Trophoblast cell (in vitro differentiated cells and primary cell): ENCODE data around the gene CPB2.

Experiments
- DNase-seq, 2 donors: peaks; one replicate each; pipeline ENCODE4 v3.0.0-alpha.2; 2016
- H2AFZ ChIP-seq: 2 replicates; pipeline ENCODE4 v1.6.1; 2013; ENCODE audit warnings: low read length, moderate library complexity, mild to moderate bottlenecking; ENCODE audit not compliant: insufficient read depth, poor library complexity
- H2AK5ac ChIP-seq: 2 replicates; pipeline ENCODE4 v1.6.1; 2013; ENCODE audit warnings: mild to moderate bottlenecking, low read length
- H2BK120ac ChIP-seq: 2 replicates; pipeline ENCODE4 v1.6.1; 2013; ENCODE audit warnings: low read length, mild to moderate bottlenecking, moderate library complexity; ENCODE audit not compliant: insufficient read depth, poor library complexity
- H2BK12ac ChIP-seq: 2 replicates; pipeline ENCODE4 v1.6.1; 2013; ENCODE audit warnings: mild to moderate bottlenecking, low read length, moderate library complexity
- H2BK5ac ChIP-seq: 2 replicates; pipeline ENCODE4 v1.6.1; 2013; ENCODE audit warnings: low read length, low read depth, moderate library complexity, mild to moderate bottlenecking; ENCODE audit not compliant: poor library complexity
- H3K14ac ChIP-seq: 2 replicates; pipeline ENCODE4 v1.6.1; 2013; ENCODE audit warnings: mild to moderate bottlenecking, low read length
- H3K18ac ChIP-seq: 2 replicates; pipeline ENCODE4 v1.6.1; 2013; ENCODE audit warnings: mild to moderate bottlenecking, low read length
- H3K23ac ChIP-seq: 2 replicates; pipeline ENCODE4 v1.6.1; 2013; ENCODE audit warnings: low read length
- H3K27ac ChIP-seq: 2 replicates; pipeline ENCODE4 v1.5.1; 2013; ENCODE audit warnings: low read depth, mild to moderate bottlenecking, inconsistent platforms, low read length, moderate library complexity
- H3K27me3 ChIP-seq: 2 replicates; pipeline ENCODE4 v1.6.1; 2013; ENCODE audit warnings: inconsistent platforms, mild to moderate bottlenecking, low read length, moderate library complexity; ENCODE audit not compliant: insufficient read depth
- H3K36me3 ChIP-seq, 2 experiments: 1 replicate in 1 of 2; 2 replicates in 1 of 2; pipeline ENCODE4 v1.6.1; 2013; ENCODE audit warnings: low read length in 2 of 2, mild to moderate bottlenecking in 2 of 2, moderate library complexity in 1 of 2; ENCODE audit not compliant: insufficient read depth in 2 of 2, control insufficient read depth in 1 of 2
- H3K4ac ChIP-seq: 2 replicates; pipeline ENCODE4 v1.6.1; 2013; ENCODE audit warnings: low read depth, mild to moderate bottlenecking, low read length, moderate library complexity
- H3K4me1 ChIP-seq, 2 experiments: 1 replicate in 1 of 2; 2 replicates in 1 of 2; pipeline ENCODE4 v1.6.1; 2013; ENCODE audit warnings: low read length in 2 of 2, mild to moderate bottlenecking in 2 of 2, moderate library complexity in 1 of 2; ENCODE audit not compliant: insufficient read depth in 2 of 2, control insufficient read depth in 1 of 2
- H3K4me2 ChIP-seq: 2 replicates; pipeline ENCODE4 v1.6.1; 2013; ENCODE audit warnings: inconsistent platforms, mild to moderate bottlenecking, low read length, moderate library complexity
- H3K4me3 ChIP-seq: 2 replicates; pipeline ENCODE4 v1.5.1; 2013; ENCODE audit warnings: mild to moderate bottlenecking, low read depth, low read length, inconsistent platforms
- H3K79me1 ChIP-seq: one replicate; pipeline ENCODE4 v1.6.1; 2013; ENCODE audit warnings: low read length
- H3K79me2 ChIP-seq: 2 replicates; pipeline ENCODE4 v1.6.1; 2013; ENCODE audit warnings: low read length, mild to moderate bottlenecking; ENCODE audit not compliant: control insufficient read depth, insufficient read depth, poor library complexity
- H3K9ac ChIP-seq: 2 replicates; pipeline ENCODE4 v1.6.1; 2013; ENCODE audit warnings: mild to moderate bottlenecking, low read length
- H3K9me3 ChIP-seq: 2 replicates; pipeline ENCODE4 v1.6.1; 2013; ENCODE audit warnings: low read depth, mild to moderate bottlenecking, control low read depth, inconsistent platforms, low read length; ENCODE audit not compliant: insufficient read depth
- H4K12ac ChIP-seq: 2 replicates; pipeline ENCODE4 v1.6.1; 2013; ENCODE audit warnings: low read depth, mild to moderate bottlenecking, low read length, moderate library complexity
- H4K8ac ChIP-seq: 2 replicates; pipeline ENCODE4 v1.6.1; 2013; ENCODE audit warnings: low read depth, mild to moderate bottlenecking, low read length, moderate library complexity
- H4K91ac ChIP-seq: one replicate; pipeline ENCODE4 v1.6.1; 2013; ENCODE audit warnings: low read depth, mild to moderate bottlenecking, low read length, moderate library complexity
- WGBS: extraction: QIAGEN DNeasy Blood & Tissue Kit; methylation state at CpG from one replicate; pipeline ENCODE4 v1.1.7; 2013; ENCODE audit warnings: missing lambda C conversion rate; ENCODE audit not compliant: insufficient read length, insufficient coverage; ENCODE audit errors: extremely low coverage; 5-methylcytosine and 5-hydroxymethylcytosine counted together

The CPB2 gene

GRCh38 chr13:46079770-46080169, 25.1 kb downstream of the CPB2 start:
- Histone ChIP-seq H3K4me2 (no peak overlapping the region), H3K4ac (no peak overlapping the region), H3K79me2 (no peaks in the 10 kb centered on the region), H3K9ac (no peak overlapping the region), H3K79me1 (no peaks in the 10 kb centered on the region), H3K4me1 (no peaks in the 10 kb centered on the region), H3K9me3 (peaks cover under 1% of the 10 kb centered on the region), H3K27me3 (no peaks in the 10 kb centered on the region), H4K8ac (no peak overlapping the region), H2BK120ac (no peak overlapping the region), H2BK5ac (no peak overlapping the region), H3K36me3 (no peaks in the 10 kb centered on the region), H4K91ac (no peak overlapping the region), H2BK12ac (no peak overlapping the region), H3K18ac (no peak overlapping the region), H2AFZ (no peak overlapping the region), H4K12ac (no peak overlapping the region), H3K23ac (no peak overlapping the region), H3K14ac (no peak overlapping the region), H2AK5ac (no peak overlapping the region), H3K4me3 (no peak overlapping the region), H3K27ac (no peak overlapping the region)
- DNase-seq: no peak
- no CpG with 5 or more reads among the region's 2 CpGs for WGBS

- no peak overlapping the region for H2BK5ac ChIP-seq
- no CpG with 5 or more reads among the region's 1 CpG for WGBS
- H3K79me2 ChIP-seq: no peaks in the 10 kb centered on the region
- H3K4me2 ChIP-seq: no peak overlapping the region
- no peaks in the 10 kb centered on the region for H3K4me1 ChIP-seq
- H3K9me3 ChIP-seq: peaks cover 2% of the 10 kb centered on the region
- no peaks in the 10 kb centered on the region for H3K36me3 ChIP-seq
- H3K18ac ChIP-seq: no peak overlapping the region
- no peak overlapping the region for H2BK12ac ChIP-seq
- DNase-seq: no peak
- no peaks in the 10 kb centered on the region for H3K79me1 ChIP-seq
- no peak overlapping the region for H4K12ac ChIP-seq
- no peak overlapping the region for H2AFZ ChIP-seq
- no peak overlapping the region for H3K14ac ChIP-seq
- no peak overlapping the region for H3K23ac ChIP-seq
- no peak overlapping the region for H4K8ac ChIP-seq
- no peak overlapping the region for H3K9ac ChIP-seq
- no peak overlapping the region for H3K27ac ChIP-seq
- H3K27me3 ChIP-seq: no peaks in the 10 kb centered on the region
- no peak overlapping the region for H2AK5ac ChIP-seq
- H3K4me3 ChIP-seq: no peak overlapping the region
- H2BK120ac ChIP-seq: no peak overlapping the region
- H4K91ac ChIP-seq: no peak overlapping the region
- H3K4ac ChIP-seq: no peak overlapping the region
Measured at GRCh38 chr13:46077265-46077664, 27.6 kb downstream of the CPB2 start.

GRCh38 chr13:46076827-46077226, 28.0 kb downstream of the CPB2 start:
- Histone ChIP-seq H2AK5ac (no peak overlapping the region), H3K4me3 (no peak overlapping the region), H3K9ac (no peak overlapping the region), H3K4ac (no peak overlapping the region), H3K27me3 (no peaks in the 10 kb centered on the region), H2BK120ac (no peak overlapping the region), H3K4me2 (no peak overlapping the region), H3K79me2 (no peaks in the 10 kb centered on the region), H2AFZ (no peak overlapping the region), H3K4me1 (no peaks in the 10 kb centered on the region), H2BK5ac (no peak overlapping the region), H3K27ac (no peak overlapping the region), H3K79me1 (no peaks in the 10 kb centered on the region), H3K9me3 (peaks cover 2% of the 10 kb centered on the region), H2BK12ac (no peak overlapping the region), H4K12ac (no peak overlapping the region), H3K36me3 (no peaks in the 10 kb centered on the region), H4K91ac (no peak overlapping the region), H4K8ac (no peak overlapping the region), H3K23ac (no peak overlapping the region), H3K18ac (no peak overlapping the region), H3K14ac (no peak overlapping the region)
- DNase-seq: no peak
- WGBS: no CpG with 5 or more reads among the region's 3 CpGs

GRCh38 chr13:46075811-46076210, 29.0 kb downstream of the CPB2 start:
- Histone ChIP-seq H4K8ac (no peak overlapping the region), H3K4me3 (no peak overlapping the region), H3K14ac (no peak overlapping the region), H2AFZ (no peak overlapping the region), H3K36me3 (no peaks in the 10 kb centered on the region), H3K18ac (no peak overlapping the region), H3K4me2 (no peak overlapping the region), H3K9ac (no peak overlapping the region), H3K79me2 (no peaks in the 10 kb centered on the region), H4K91ac (no peak overlapping the region), H3K4ac (no peak overlapping the region), H3K27me3 (no peaks in the 10 kb centered on the region), H3K4me1 (no peaks in the 10 kb centered on the region), H2AK5ac (no peak overlapping the region), H2BK5ac (no peak overlapping the region), H3K9me3 (peaks cover 2% of the 10 kb centered on the region), H2BK120ac (no peak overlapping the region), H4K12ac (no peak overlapping the region), H2BK12ac (no peak overlapping the region), H3K27ac (no peak overlapping the region), H3K23ac (no peak overlapping the region), H3K79me1 (no peaks in the 10 kb centered on the region)
- WGBS: no CpG with 5 or more reads among the region's 1 CpG
- no peak for DNase-seq
